Ishikawa (cell line): Measurements from ENCODE around the gene NRDC.

Experiments used
- CEBPB ChIP-seq: IDR thresholded peaks from 2 replicates; pipeline ENCODE4 v1.6.1; 2012
- EP300 ChIP-seq: IDR thresholded peaks from 2 replicates; pipeline ENCODE4 v1.6.1; 2012; ENCODE audit warnings: borderline replicate concordance

DNA sequence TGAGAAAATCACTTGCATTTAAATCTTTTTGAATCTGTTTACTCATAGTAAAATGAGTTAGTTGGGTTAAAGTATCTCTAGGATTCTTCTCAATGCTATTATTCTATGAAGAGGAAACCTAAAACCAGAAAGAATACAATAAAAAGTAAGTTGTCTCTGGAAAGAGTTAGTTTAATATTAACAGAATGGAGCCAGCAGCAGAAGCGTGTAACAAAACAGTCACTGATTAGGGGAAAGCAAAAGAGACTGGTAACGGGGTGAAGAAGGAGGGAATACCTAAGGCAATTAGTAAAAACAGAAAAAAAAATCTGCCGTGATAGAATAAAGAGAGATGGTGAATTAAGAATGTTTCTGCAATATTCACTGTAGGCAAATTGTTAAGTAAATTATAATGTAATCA, 60.0 kb downstream of the NRDC start:
- TF ChIP-seq CEBPB (no peak), EP300 (no peak)
